Right ventricle myocardium superior (tissue), 1 donor: ENCODE measurements around the gene GMDS. TPM values are rescaled to one million over a fixed set of nuclear protein-coding genes. Genes with fewer than 3 reads are reported as not detected.
A peak's percentile ranks its signal among the peaks of the same experiment; 100 is the strongest.

Experiments
- ATAC-seq: fragments of 200-7000 bp; cut with Tn5 transposase; one replicate; pipeline ENCODE4 v1.9.1; 2020; ENCODE audit warnings: mild to moderate bottlenecking; ENCODE audit not compliant: poor library complexity
- DNase-seq: peaks from one replicate; pipeline ENCODE4 v3.0.0-alpha.2; 2020
- intact Hi-C: fragments of 100-400 bp; cut with DNase I; formaldehyde crosslinking; loops from one replicate; pipeline ENCODE4 v1.11.2; 2022
- total RNA-seq: library from RNA; stranded (reverse); fragmentation: NEBNext Ultra II Directional; extraction: Animal tissue kit (Norgen Biotek cat#: 25700); gene quantifications from one replicate; pipeline ENCODE4 v1.2.1, GENCODE V29; 2021
- donor health status: DM: no; HTN: yes; CAD: no; lungs with severe emphysema.

The GMDS gene
- total RNA-seq, 1 donor from 2014 or later, result 4.9 TPM

- intact Hi-C loops, result no loop called here
- ATAC-seq (no peak), DNase-seq (no peak)
Observed at GRCh38 chr6:1713016-1713600, 532.3 kb downstream of the GMDS start.

- DNase-seq (no peak), ATAC-seq (no peak)
- intact Hi-C loops, result no loop called here
Observed at GRCh38 chr6:1712451-1712850, 533.0 kb downstream of the GMDS start.

DNA sequence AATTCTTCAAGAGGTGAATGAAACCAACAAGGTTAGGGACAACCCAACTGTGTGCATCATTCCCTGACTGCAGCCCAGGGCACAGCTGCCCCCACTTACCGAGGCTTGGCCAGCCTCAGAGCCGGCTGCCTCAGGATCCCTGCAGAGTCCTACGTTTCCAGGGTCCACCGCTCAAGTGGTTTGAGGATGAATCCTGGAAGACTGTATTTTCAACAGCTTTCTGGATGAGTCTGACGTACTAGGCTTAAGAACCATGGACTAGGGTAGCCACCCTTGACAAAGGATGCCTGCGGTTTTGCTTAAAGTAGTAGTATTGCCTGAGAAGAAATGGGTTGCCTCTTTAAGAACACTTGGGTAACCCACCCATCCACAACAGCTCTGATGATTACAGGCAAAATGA is 534.3 kb downstream of the GMDS start:
- DNase-seq (no peak), ATAC-seq (no peak)
- intact Hi-C loops, result no loop called here

- peak; percentile 25 for ATAC-seq
- DNase-seq, result no peak
- intact Hi-C loops, result no loop called here
Observed at GRCh38 chr6:1709234-1709641, 536.2 kb downstream of the GMDS start.

DNA sequence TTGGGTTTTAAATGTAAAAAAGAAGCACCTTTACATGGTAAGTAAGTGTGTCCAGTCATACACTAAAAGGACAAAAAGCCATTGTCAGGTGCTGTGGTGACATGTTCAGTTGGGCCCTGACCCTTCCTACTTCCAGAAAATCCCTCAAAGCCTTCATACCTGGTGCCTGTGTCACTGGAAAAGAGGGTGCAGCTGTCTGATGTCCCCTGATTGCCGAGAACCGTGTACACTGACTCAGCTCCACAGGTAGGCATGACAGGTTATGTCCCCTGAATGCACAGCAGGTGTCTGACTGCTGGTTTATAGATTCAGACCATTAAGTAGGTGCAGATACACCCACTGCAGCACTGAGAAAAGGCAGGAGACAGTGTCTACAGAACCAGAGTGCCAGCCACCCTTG is 536.6 kb downstream of the GMDS start:
- ATAC-seq, result no peak
- intact Hi-C loops, result no loop called here
- DNase-seq, result no peak

- no peak for DNase-seq
- intact Hi-C loops, result no loop called here
Observed at GRCh38 chr6:1708122-1708521, 537.3 kb downstream of the GMDS start.

DNA sequence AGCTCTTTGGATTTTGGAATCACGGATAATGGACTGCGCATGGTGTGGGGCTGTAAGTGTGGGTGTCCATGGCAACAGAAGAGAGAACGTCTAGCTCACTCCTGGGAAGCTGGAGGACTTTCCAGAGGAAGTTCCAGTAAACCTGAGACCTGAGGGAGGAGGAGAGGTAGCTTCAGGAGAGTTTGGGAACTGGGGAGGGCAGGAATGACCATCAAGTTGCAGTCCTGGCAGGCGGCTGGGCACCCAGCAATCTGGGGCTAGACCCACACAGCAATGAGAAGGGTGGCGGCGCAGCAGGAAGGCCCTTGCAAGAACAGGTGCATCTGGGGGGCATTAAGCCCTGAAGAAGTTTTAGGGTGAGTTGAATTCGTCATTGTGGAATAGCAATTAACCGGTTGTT is 539.8 kb downstream of the GMDS start:
- no peak for DNase-seq
- intact Hi-C loops, result no loop called here
- ATAC-seq, result no peak

More at GRCh38 chr6:1708122-1708521, 537.3 kb downstream of the GMDS start:
- no peak for ATAC-seq

GRCh38 chr6:1705183-1705582 is 540.2 kb downstream of the GMDS start:
- intact Hi-C loops, result no loop called here
- no peak for DNase-seq
- ATAC-seq, result no peak

- DNase-seq (no peak), ATAC-seq (no peak)
- intact Hi-C loops, result no loop called here
Observed at GRCh38 chr6:1704711-1705110, 540.7 kb downstream of the GMDS start.

- intact Hi-C loops, result no loop called here
- ATAC-seq (no peak), DNase-seq (no peak)
Observed at GRCh38 chr6:1703923-1704322, 541.5 kb downstream of the GMDS start.

DNA sequence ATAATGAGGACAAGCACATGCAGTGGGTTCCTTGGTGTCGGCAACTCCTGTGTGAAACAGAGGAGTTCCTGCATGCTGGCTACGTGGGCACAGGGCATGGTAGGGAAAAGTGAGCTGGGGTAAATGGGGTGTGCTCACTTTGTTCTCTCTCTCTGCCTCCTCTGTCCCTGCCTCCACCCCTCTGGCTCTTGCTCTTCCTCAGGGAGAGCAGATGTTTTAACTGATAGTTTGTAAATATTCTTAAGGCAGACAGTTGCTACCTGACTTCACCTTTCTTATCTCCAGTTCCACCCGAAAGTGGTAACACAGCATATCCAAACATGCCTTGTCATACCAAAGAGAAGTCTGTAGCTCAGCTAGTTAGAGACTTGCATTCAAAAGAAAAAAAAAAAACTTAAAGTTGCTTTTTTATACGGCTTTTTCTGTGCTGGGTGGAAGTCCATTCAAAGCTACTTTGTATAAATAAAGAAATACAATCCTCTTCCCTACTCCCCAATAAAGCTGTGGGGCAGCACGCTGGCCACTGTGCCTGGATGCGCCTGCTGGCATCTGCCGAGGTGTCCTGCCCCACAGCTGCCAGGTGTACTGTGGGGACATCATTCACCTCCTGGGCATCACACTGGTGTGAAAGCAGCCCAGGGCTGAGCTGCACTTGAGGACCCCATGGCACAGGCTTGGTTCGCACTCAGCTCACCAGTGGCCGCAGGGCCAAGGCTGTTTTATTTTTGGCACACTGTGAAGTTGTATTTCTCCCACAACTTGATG is 542.1 kb downstream of the GMDS start:
- intact Hi-C loops, result no loop called here
- DNase-seq (no peak), ATAC-seq (no peak)

GRCh38 chr6:1702580-1703051 is 542.8 kb downstream of the GMDS start:
- intact Hi-C loops, result no loop called here

DNA sequence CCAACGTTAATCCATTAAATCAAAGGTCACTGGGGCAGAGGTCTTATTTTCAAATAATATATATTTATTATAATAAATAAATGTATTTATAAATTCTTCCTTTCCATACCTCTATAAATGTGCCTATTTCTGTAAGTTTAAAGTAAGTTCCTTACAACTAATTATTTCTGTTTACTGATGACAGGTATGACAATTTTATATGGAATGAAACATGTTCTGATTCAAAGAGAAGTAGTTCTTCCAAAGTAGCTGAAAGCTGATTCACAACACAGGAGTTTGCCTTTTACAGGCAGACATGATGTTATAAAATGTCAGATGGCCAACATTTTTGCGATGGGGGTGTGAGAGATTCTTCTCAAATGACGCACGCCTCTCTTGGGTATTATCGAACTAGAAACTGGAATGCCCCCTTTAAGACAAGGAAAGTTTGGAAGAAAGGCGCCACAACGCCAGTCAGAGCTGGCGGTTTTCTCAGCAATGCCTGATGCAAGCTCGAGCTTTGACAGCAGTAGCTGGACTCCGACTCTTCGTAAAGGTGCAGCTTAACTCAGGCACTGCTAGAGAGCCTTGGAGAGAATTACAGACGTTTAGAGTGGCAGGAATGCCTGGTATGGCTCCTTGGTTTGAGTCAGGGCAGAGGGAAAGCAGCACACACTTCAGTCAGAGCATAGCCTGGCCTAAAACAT is 543.6 kb downstream of the GMDS start:
- peak; percentile 36 for ATAC-seq
- intact Hi-C loops, result no loop called here

More at GRCh38 chr6:1702580-1703051, 542.8 kb downstream of the GMDS start:
- DNase-seq (no peak), ATAC-seq (no peak)

GRCh38 chr6:1700278-1700967 is 545.0 kb downstream of the GMDS start:
- DNase-seq (no peak), ATAC-seq (no peak)
- intact Hi-C loops, result no loop called here

More for the DNA sequence above, 543.6 kb downstream of the GMDS start:
- DNase-seq, result no peak

DNA sequence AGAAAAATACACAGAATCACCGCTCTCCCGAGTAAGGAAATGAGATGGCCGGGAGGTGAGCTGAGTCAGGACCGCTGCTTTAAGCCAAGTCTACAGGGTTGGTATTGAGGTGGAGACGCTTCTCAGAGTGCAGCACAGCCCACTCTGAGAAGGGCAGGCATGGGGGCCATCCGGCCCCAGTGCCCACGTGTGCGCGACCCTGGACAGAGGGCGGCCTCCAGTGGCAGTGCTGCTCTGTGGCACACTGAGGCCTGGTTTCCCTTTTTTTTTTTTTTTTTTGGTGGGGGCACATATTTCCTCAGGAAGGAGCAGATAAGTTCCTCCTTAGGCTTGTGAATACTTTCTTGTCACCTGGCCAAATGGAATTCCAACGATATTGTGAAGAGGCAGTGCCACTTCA is 546.9 kb downstream of the GMDS start:
- intact Hi-C loops, result no loop called here
- no peak for ATAC-seq
- DNase-seq, result no peak

GRCh38 chr6:1697688-1698351 is 547.6 kb downstream of the GMDS start:
- ATAC-seq, result no peak
- DNase-seq, result no peak
- intact Hi-C loops, result no loop called here

DNA sequence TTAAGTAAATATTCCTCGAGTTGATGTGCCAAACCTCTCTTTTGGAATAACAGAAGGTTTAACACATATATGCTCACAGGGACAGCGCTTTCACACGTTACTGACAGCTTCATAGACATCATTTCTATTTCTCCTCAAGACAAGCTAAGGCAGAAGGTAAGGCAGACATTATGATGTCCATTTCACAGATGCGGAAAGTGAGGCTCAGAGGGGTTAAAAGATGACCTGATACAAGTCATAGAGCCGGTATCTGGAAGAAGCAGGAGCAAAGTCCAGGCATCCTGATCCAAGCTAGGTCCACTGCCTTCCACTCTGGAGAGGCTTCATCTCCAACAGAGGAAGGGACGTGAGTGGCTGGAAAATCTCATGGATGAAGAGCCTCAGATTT is 548.9 kb downstream of the GMDS start:
- intact Hi-C loops, result no loop called here
- ATAC-seq, result no peak
- no peak for DNase-seq

DNA sequence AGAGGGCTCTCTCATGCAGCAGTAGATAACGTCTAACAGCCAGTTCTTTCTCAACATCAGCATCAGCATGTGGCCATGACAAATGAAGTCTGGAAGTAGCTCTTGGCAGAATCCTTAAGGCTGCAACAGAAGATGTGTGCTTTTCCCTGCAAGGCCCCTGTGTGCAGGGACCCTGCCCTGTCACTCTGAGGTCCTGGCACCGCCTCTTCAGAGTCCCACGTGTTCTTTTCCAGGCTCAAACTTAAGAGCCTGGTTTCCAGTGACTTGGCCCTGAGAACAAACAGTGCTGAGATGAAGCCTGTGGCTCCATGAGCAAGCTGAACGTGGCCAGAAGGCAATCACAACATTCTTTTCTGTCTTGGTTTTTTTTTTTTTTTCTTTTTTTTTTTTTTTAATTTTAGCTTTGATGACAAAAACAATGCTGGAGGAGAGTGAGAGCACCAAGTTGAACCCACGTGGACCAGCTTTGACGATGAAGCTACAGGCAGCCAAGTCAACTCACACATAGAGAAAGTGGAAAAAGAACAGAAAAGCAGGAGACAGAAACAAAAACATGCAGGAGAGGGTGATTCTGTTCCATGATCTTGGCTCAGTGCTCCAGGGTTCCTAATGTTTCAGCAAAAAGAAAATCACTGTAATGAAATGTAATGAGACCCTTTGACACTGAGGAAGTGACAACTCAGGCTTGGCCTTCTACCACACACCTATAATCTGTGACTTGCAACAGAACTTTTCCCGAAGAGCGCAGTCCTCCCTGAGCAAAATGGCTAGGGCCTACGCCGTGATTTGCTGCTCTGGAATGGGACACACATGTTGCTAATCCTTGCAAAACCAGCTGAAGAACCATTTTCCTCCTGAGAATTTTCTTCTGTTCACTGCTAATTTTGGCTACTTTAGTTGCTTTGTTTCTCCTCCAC is 549.6 kb downstream of the GMDS start:
- DNase-seq (no peak), ATAC-seq (peak; percentile 36)
- intact Hi-C loops, result no loop called here
